ENCODE data around the gene ROBO3.

ROBO3 gene

GRCh38 chr11:124889191-124890091, 24.2 kb downstream of the ROBO3 start:
- TF ChIP-seq ZSCAN30 (tag by site-specific recombination; IDR thresholded peaks at IDR 0.05) (no peak), ZNF837 (tag by site-specific recombination; IDR thresholded peaks at IDR 0.05) (no peak)
- CTCF ChIA-PET = interaction anchor here (0.6 to 2.1 kb wide), 3 partner anchors 13 to 52 kb away, joined by 3 to 10 read pairs (median 3); no protein-coding TSS in a partner anchor
- Histone ChIP-seq H3K4me1 (ENCODE audit: control insufficient read depth, insufficient read depth, low read length) (no peaks in the 10 kb centered on the region), H3K36me3 (ENCODE audit: control insufficient read depth in 2 of 2, insufficient read depth in 1 of 2, low read length in 2 of 2) (no peaks in the 10 kb centered on the region), H3K27ac (ENCODE audit: extremely low read depth, low read depth, low read length) (no peak overlapping the region), H3K4me3 (ENCODE audit: low read depth, low read length) (no peak overlapping the region), H3K9me3 (ENCODE audit: control insufficient read depth, insufficient read depth, low read depth, low read length) (no peaks in the 10 kb centered on the region)
- POLR2A ChIA-PET = interaction anchor here (1.3 kb wide), 2 partner anchors 13 kb away, joined by 3 to 6 read pairs; no protein-coding TSS in a partner anchor

GRCh38 chr11:124890151-124890550, 24.9 kb downstream of the ROBO3 start:
- H3K4me3 ChIP-seq (ENCODE audit: low read depth, low read length) = no peak overlapping the region
- CTCF ChIA-PET = interaction anchor here (0.7 kb wide), 1 partner anchor 32 kb away, joined by 4 read pairs; no protein-coding TSS in a partner anchor
- H3K9me3 ChIP-seq (ENCODE audit: control insufficient read depth, insufficient read depth, low read depth, low read length) = no peaks in the 10 kb centered on the region
- no peaks in the 10 kb centered on the region for H3K36me3 ChIP-seq (ENCODE audit: control insufficient read depth in 2 of 2, insufficient read depth in 1 of 2, low read length in 2 of 2)
- H3K4me1 ChIP-seq (ENCODE audit: control insufficient read depth, insufficient read depth, low read length) = no peaks in the 10 kb centered on the region
- TF ChIP-seq ZSCAN5A (tag by site-specific recombination; IDR thresholded peaks at IDR 0.05) = no peak
- no peak for TF ChIP-seq ZNF830 (tag by site-specific recombination; IDR thresholded peaks at IDR 0.05; ENCODE audit: low read depth)
- TF ChIP-seq SP7 (tag by site-specific recombination; IDR thresholded peaks at IDR 0.05) = no peak
- no peak for TF ChIP-seq ZNF121 (tag by site-specific recombination; IDR thresholded peaks at IDR 0.05)
- no peak for TF ChIP-seq GLI4 (tag by site-specific recombination; IDR thresholded peaks at IDR 0.05)
- TF ChIP-seq ZBTB10 (tag by site-specific recombination; IDR thresholded peaks at IDR 0.05) = no peak
- TF ChIP-seq MYNN (tag by site-specific recombination; IDR thresholded peaks at IDR 0.05; ENCODE audit: borderline replicate concordance) = no peak
- TF ChIP-seq ZXDB (tag by site-specific recombination; IDR thresholded peaks at IDR 0.05) = no peak
- no peak for TF ChIP-seq INSM2 (tag by site-specific recombination; IDR thresholded peaks at IDR 0.05)
- TF ChIP-seq PRDM2 (tag by site-specific recombination; IDR thresholded peaks at IDR 0.05; ENCODE audit: borderline replicate concordance) = no peak
- no peak for TF ChIP-seq OVOL3 (tag by site-specific recombination; IDR thresholded peaks at IDR 0.05)
- no peak for TF ChIP-seq FEZF1 (tag by site-specific recombination; IDR thresholded peaks at IDR 0.05)
- TF ChIP-seq ZNF777 (tag by site-specific recombination; IDR thresholded peaks at IDR 0.05; ENCODE audit: borderline replicate concordance) = no peak
- no peak for TF ChIP-seq ZNF660 (tag by site-specific recombination; IDR thresholded peaks at IDR 0.05)
- no peak for TF ChIP-seq ATF2 (tag by site-specific recombination; IDR thresholded peaks at IDR 0.05; ENCODE audit: low read depth)
- no peak overlapping the region for H3K27ac ChIP-seq (ENCODE audit: extremely low read depth, low read depth, low read length)
- POLR2A ChIA-PET = interaction anchor here (1.3 kb wide), 1 partner anchor 14 kb away, joined by 6 read pairs; no protein-coding TSS in a partner anchor
